Erythroblast (primary cell): ENCODE data around the gene NDUFS4.
"Not testable (repeated sequence)": the region's sequence is repeated elsewhere in the genome, so short reads cannot be mapped to it uniquely, and the experiment has no call there.

Experiments used
- DNase-seq, 2 experiments: peaks; one replicate each; lab custom pipeline; 2025; lab: John Stamatoyannopoulos, UW
- GATA1 ChIP-seq: IDR thresholded peaks from 2 replicates; pipeline ENCODE4 v1.6.1; 2011; ENCODE audit warnings: low read depth, mild to moderate bottlenecking, control low read depth, low read length, moderate library complexity
- POLR2A ChIP-seq: IDR thresholded peaks from 2 replicates; pipeline ENCODE4 v1.6.1; 2011; ENCODE audit warnings: mild to moderate bottlenecking, low read length

NDUFS4 gene

DNA sequence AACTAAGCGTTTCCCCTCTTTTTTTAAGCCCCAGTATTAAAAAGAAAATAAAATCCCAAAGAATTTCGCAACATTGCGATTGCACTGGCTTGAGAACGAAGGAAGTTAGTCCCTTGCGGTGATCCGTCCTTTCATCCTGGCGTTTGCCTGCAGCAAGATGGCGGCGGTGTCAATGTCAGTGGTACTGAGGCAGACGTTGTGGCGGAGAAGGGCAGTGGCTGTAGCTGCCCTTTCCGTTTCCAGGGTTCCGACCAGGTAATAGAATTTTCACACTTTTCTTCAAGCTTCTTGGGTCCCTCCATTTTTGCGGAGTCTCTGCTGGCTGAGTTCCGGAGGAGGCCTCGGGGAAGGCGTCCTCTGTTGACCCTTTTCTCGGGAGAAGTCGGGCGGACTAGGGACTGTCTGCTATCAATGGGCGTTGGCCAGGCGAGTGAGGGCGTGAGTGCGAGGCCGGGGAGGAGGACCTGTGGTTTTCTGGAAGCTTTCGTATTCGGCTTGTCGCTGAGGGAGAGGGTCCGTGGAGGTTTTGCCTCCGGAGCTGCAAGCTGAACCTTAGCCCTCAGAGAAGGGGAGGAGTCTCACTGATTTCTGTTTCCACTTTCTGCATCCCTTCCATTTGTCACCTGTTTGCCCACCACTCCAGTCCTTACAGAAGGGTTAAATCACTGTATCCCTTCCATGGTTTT is at the start of gene NDUFS4:
TSS of gene NDUFS4 (plus strand) at position 134 of the 686 bp plus-strand sequence. CDS start at position 158, 24 bp downstream.
- DNase-seq, result peak; percentile 93 to 94
- TF ChIP-seq POLR2A (peak; percentile 89), GATA1 (no peak)

- no peak for DNase-seq
Measured at GRCh38 chr5:53512539-53512938, 47.9 kb upstream of the NDUFS4 start.

GRCh38 chr5:53515988-53516387 is 44.5 kb upstream of the NDUFS4 start:
- no peak for DNase-seq
- TF ChIP-seq GATA1, result no peak

More at GRCh38 chr5:53512539-53512938, 47.9 kb upstream of the NDUFS4 start:
- TF ChIP-seq GATA1 (no peak), POLR2A (no peak)

DNA sequence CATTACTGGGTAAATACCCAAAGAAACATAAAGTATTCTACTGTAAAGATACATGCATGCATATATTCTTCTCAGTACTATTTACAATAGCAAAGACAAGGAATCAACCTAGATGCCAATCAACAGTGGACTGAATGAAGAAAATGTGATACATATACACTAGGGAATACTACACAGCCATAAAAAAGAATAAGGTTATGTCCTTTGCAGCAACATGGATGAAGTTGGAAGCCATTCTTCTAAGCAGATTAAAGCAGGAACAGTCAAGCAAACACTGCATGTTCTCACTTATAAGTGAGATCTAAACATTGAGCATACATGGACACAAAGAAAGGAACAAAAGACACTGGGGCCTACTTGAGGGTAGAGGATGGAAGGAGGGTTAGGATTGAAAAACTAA is 39.6 kb upstream of the NDUFS4 start:
- TF ChIP-seq GATA1 (no peak), POLR2A (no peak)
- DNase-seq, result no peak

DNA sequence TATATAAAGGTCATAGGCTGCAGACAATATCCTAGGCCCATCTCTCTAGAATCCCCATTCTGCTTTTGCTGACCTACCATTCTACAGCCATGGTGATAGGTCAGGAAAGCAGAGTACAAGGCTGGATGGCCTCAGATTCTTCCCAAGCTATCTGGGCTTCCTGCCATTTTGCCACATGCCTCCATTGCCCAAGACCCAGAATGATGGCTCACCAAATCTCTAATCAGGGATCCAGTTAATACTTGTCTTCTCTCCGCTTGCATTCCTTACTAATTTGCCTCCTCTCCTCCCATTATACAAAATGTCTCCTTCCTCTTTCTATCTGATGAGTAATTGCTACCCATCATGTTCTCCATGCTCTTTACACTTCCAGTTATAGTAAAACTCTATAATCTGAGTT is 22.7 kb upstream of the NDUFS4 start:
- TF ChIP-seq POLR2A, result no peak
- TF ChIP-seq GATA1, result no peak
- no peak for DNase-seq

DNA sequence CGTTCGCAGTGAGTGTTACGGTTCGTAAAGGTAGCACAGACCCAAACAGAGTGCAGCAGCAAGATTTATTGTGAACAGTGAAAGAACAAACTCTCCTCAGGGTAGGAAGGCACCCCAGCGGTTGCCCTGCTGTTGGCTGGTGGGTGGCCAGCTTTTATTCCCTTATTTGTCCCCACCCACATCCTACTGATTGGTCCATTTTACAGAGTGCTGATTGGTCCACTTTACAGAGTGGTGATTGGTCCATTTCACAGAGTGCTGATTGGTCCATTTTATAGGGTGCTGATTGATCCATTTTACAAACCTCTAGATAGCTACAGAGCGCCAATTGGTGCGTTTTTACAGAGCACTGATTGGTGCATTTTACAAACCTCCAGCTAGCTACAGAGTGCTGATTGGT is 19.7 kb upstream of the NDUFS4 start:
- not testable (repeated sequence) for DNase-seq

DNA sequence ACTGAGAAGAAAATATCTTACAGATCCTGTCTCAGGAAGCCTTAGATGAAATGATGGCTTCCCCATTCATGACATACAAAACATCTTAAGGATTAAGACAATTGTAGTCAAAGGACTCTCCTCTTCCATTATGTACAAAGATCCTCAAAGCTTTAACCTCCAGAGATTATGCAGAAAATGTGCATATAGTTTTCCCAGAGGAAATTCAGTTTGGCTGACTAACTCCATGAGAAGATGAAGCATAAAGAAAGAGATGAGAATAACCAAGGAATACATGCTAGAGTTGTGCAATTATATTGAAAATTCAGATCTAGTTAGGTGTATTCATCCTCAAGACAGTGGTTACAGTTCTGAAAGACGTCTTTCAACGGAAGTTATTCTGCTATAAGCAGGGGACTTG is 18.6 kb upstream of the NDUFS4 start:
- DNase-seq, result no peak
- TF ChIP-seq POLR2A (no peak), GATA1 (no peak)

GRCh38 chr5:53542926-53543325 is 17.5 kb upstream of the NDUFS4 start:
- DNase-seq, result peak in 1 of 2 experiments; percentile 6
- TF ChIP-seq POLR2A, result no peak
- TF ChIP-seq GATA1, result no peak

DNA sequence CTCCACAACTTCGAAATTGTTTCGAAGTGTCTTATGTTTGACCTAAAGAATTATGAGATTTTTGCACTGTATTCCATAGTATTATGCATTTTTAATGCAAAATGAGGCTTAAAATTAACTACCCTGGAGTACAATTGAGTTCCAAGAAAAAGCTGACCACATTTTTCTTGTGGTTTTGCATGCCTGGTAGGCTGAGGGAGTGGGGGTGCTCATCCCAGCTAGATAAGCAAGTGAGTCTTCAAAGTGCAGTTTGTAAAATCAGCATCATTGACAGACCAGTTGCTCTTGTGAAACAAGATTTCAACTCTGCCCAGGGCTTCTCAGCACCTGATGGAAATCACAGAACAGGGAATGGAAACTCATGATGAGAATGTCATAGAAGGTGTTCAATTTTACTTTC is 17.0 kb upstream of the NDUFS4 start:
- peak; percentile 22 to 53 for DNase-seq
- no peak for TF ChIP-seq POLR2A
- TF ChIP-seq GATA1, result no peak

DNA sequence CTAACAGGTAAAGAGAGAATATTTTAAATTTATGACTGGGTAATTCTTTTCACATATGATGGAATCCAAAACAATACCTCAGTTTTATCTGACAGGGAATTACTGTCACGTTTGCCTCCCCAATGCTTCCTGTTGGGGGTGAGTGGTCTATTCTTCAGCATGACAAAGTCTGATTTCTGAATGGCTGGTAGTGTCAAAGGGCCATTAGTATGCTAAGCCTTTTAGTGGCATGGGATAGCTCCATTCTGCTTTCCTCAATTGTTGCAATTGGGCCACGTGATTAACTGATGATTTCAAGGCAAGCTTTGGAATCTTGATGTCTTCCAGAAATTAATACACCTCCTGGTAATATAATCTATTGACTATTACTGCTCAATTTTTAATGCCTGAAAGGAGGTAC is 14.7 kb upstream of the NDUFS4 start:
- TF ChIP-seq POLR2A (no peak), GATA1 (no peak)
- DNase-seq, result no peak

GRCh38 chr5:53547226-53547625 is 13.2 kb upstream of the NDUFS4 start:
- DNase-seq, result no peak
- TF ChIP-seq POLR2A (no peak), GATA1 (no peak)

GRCh38 chr5:53548501-53548900 is 11.9 kb upstream of the NDUFS4 start:
- DNase-seq, result peak in 1 of 2 experiments; percentile 15

DNA sequence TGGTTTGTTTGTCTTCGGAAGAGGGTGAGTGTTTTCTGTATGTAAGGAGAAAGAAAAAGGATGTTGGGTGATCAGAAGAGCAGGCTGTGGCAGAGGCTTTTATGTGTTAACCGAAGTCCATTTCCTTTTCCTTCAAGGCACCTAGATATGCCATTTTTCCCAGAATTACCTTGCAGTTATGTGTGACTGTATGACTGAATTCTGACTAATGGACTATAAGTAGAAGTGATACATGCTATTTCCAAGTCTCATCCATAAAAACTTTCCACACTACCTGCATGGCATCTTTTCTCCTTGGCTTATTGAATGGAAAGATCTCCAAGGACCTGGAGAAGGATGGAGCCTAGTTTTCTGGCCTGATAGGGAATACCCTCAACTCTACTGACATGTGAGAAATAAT is 10.6 kb upstream of the NDUFS4 start:
- TF ChIP-seq GATA1 (no peak), POLR2A (no peak)
- no peak for DNase-seq

GRCh38 chr5:53552561-53552960 is 7.9 kb upstream of the NDUFS4 start:
- peak in 1 of 2 experiments; percentile 11 for DNase-seq
- TF ChIP-seq POLR2A (no peak), GATA1 (no peak)

GRCh38 chr5:53554444-53554843 is 6.0 kb upstream of the NDUFS4 start:
- DNase-seq, result peak in 1 of 2 experiments; percentile 28
- no peak for TF ChIP-seq GATA1
- no peak for TF ChIP-seq POLR2A
